HepG2 (cell line): ENCODE data around the gene LRP10. TPM values are rescaled to one million over a fixed set of nuclear protein-coding genes. Genes with fewer than 3 reads are reported as not detected.
A peak's percentile ranks its signal among the peaks of the same experiment; 100 is the strongest.

ENCODE experiments used
- CAMTA2 ChIP-seq: sonication (generic); formaldehyde crosslinking; IDR thresholded peaks from 2 replicates; pipeline ENCODE4 v1.4.0; 2020; ENCODE audit warnings: mild to moderate bottlenecking, missing genetic modification reagents, borderline replicate concordance
- GABPA ChIP-seq, 2 experiments: IDR thresholded peaks; 2 replicates each; pipeline ENCODE4 v1.6.1; 2011 to 2016; ENCODE audit warnings: low read depth in 2 of 2, low read length in 1 of 2, missing biosample characterization in 1 of 2, missing genetic modification characterization in 1 of 2
- HBP1 ChIP-seq: IDR thresholded peaks from 2 replicates; pipeline ENCODE4 v1.6.1; 2016; ENCODE audit warnings: low read depth, control low read depth
- HNRNPUL1 ChIP-seq: fragments of 200-400 bp; formaldehyde crosslinking; IDR thresholded peaks from 2 replicates; pipeline ENCODE4 v1.6.1; 2017; ENCODE audit warnings: low read depth, mild to moderate bottlenecking, low read length, moderate library complexity
- HOXA5 ChIP-seq: sonication (generic); formaldehyde crosslinking; IDR thresholded peaks from 2 replicates; pipeline ENCODE4 v1.4.0; 2020; ENCODE audit warnings: missing genetic modification reagents
- KAT7 ChIP-seq: IDR thresholded peaks from 2 replicates; pipeline ENCODE4 v1.6.1; 2018; ENCODE audit warnings: borderline replicate concordance, missing compliant biosample characterization
- MAFF ChIP-seq: IDR thresholded peaks from 2 replicates; pipeline ENCODE4 v1.6.1; 2011; ENCODE audit warnings: low read depth, low read length, improper control_type of control experiment
- MBD4 ChIP-seq: IDR thresholded peaks from 2 replicates; pipeline ENCODE4 v1.6.1; 2012; ENCODE audit warnings: low read length, inconsistent platforms, borderline replicate concordance
- MLX ChIP-seq: IDR thresholded peaks from 2 replicates; pipeline ENCODE4 v1.6.1; 2016
- MTERF4 ChIP-seq: sonication (generic); formaldehyde crosslinking; IDR thresholded peaks from 2 replicates; pipeline ENCODE4 v1.8.0; 2023; ENCODE audit warnings: mild to moderate bottlenecking, missing genetic modification reagents
- PAWR ChIP-seq: sonication (generic); formaldehyde crosslinking; IDR thresholded peaks from 2 replicates; pipeline ENCODE4 v1.4.0; 2020; ENCODE audit warnings: missing genetic modification reagents, mild to moderate bottlenecking, borderline replicate concordance
- PCBP1 ChIP-seq: fragments of 200-400 bp; formaldehyde crosslinking; IDR thresholded peaks from 2 replicates; pipeline ENCODE4 v1.6.1; 2017; ENCODE audit warnings: mild to moderate bottlenecking, low read depth, low read length, borderline replicate concordance
- PHB2 ChIP-seq: fragments of 450-650 bp; IDR thresholded peaks from 2 replicates; pipeline ENCODE4 v1.6.1; 2018; ENCODE audit not compliant: partially characterized antibody
- PRMT3 ChIP-seq: sonication (generic); formaldehyde crosslinking; IDR thresholded peaks from 2 replicates; pipeline ENCODE4 v1.8.1; 2022; ENCODE audit warnings: low read depth, mild to moderate bottlenecking, moderate library complexity, missing genetic modification reagents, borderline replicate concordance
- RBM22 ChIP-seq: fragments of 200-400 bp; formaldehyde crosslinking; optimal IDR thresholded peaks from 2 replicates; pipeline ENCODE3; 2017; ENCODE audit warnings: mild to moderate bottlenecking, low read length, moderate library complexity
- RFX3 ChIP-seq: IDR thresholded peaks from 2 replicates; pipeline ENCODE4 v1.6.1; 2016; ENCODE audit warnings: missing biosample characterization, missing genetic modification reagents
- SALL2 ChIP-seq: sonication (generic); formaldehyde crosslinking; IDR thresholded peaks from 2 replicates; pipeline ENCODE4 v1.8.1; 2023; ENCODE audit warnings: mild to moderate bottlenecking, missing genetic modification reagents, inconsistent platforms
- TBX3 ChIP-seq: fragments of 450-650 bp; IDR thresholded peaks from 2 replicates; pipeline ENCODE4 v1.6.1; 2017; ENCODE audit warnings: antibody characterized with exemption, mild to moderate bottlenecking, inconsistent platforms, borderline replicate concordance
- ZNF350 ChIP-seq: sonication (generic); formaldehyde crosslinking; IDR thresholded peaks from 2 replicates; pipeline ENCODE4 v1.4.0; 2020; ENCODE audit warnings: mild to moderate bottlenecking, low read depth, missing genetic modification reagents, borderline replicate concordance
- ZNF747 ChIP-seq: sonication (generic); formaldehyde crosslinking; IDR thresholded peaks from 2 replicates; pipeline ENCODE4 v1.8.1; 2023; ENCODE audit warnings: missing genetic modification reagents, mild to moderate bottlenecking, borderline replicate concordance
- ZNF780A ChIP-seq: sonication (generic); formaldehyde crosslinking; IDR thresholded peaks from 2 replicates; pipeline ENCODE4 v1.8.0; 2022; ENCODE audit warnings: mild to moderate bottlenecking, missing genetic modification reagents, moderate library complexity
- ZNF788 ChIP-seq: sonication (generic); formaldehyde crosslinking; IDR thresholded peaks from 2 replicates; pipeline ENCODE4 v1.5.0; 2020; ENCODE audit warnings: mild to moderate bottlenecking, missing genetic modification reagents, borderline replicate concordance
- ZNF800 ChIP-seq: sonication (generic); formaldehyde crosslinking; IDR thresholded peaks from 2 replicates; pipeline ENCODE4 v1.4.0; 2020; ENCODE audit warnings: missing genetic modification reagents
- polyA plus RNA-seq, 8 experiments: library from polyadenylated mRNA; depleted of rRNA in 3 of 8; stranded (reverse) in 7 of 8; unstranded in 1 of 8; fragments of >200 nt; fragmentation: Illumina TruSeq in 4 of 8; extraction: Trizol in 4 of 8; gene quantifications; 2 replicates each; pipeline versions ENCODE4 v1.2.1 to v1.2.3, GENCODE V29; 2011 to 2016; ENCODE audit warnings: low read depth in 4 of 8, missing spikeins in 1 of 8, mixed read lengths in 1 of 8; ENCODE audit not compliant: insufficient read depth in 1 of 8
- total RNA-seq, 5 experiments: library from RNA; depleted of rRNA; stranded (reverse); fragments of >200 nt; fragmentation: Illumina TruSeq; extraction: Trizol; gene quantifications; 2 replicates each; pipeline ENCODE4 v1.2.3, GENCODE V29; 2016; ENCODE audit warnings: low read depth in 1 of 5
- TF ChIP-seq, protein P1 (sequence below): sonication (generic); formaldehyde crosslinking; IDR thresholded peaks from 2 replicates; pipeline ENCODE4 v1.4.0; 2020; ENCODE audit warnings: mild to moderate bottlenecking, missing genetic modification reagents

LRP10 gene
- total and polyA plus RNA-seq, 2 of the 13 experiments (the other 11 are each of a cell fraction or from before 2014, with no cell fraction given): 16.9 to 45.2 TPM

DNA sequence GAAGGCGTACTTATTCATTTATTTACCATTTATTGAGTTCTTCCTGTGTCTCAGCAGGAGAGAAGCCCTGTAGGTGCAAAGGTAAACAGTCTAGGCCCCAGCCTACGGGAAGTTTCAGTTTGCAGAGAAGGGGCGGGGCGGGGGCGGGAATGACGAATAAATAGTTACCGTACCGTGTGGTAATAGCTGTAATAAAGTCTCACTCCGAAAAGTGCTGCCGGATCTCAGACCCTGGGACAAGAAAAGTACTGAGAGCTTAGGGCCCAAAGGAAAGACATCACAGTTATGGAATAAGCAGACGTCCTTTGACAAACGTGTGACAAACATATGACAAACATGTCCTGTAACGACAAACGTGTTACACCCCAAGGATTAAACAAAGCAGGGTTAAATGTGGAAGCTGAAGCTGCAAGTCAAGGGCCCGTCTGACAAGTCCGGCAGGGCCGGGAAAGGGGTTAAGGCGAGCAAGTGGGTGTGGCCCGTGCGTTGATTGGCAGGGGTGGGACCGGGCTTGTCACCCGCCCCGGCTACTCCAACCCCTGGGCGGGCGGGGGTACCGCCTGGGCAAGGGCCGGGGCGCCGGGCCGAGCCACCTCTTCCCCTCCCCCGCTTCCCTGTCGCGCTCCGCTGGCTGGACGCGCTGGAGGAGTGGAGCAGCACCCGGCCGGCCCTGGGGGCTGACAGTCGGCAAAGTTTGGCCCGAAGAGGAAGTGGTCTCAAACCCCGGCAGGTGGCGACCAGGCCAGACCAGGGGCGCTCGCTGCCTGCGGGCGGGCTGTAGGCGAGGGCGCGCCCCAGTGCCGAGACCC is at the start of gene LRP10 (continued):
- TF ChIP-seq RFX3 (CRISPR knock-in tag): peak; percentile 24; the same call in 1 of the 2 replicates
- TF ChIP-seq HBP1 (CRISPR knock-in tag): 0 out of 2 replicates have a peak, but pooled peaks have one; percentile 60
- peak; percentile 68 for TF ChIP-seq MLX (CRISPR knock-in tag)
- TF ChIP-seq PRMT3 (CRISPR knock-in tag): no peak
- TF ChIP-seq SALL2 (CRISPR knock-in tag): peak; percentile 81; the same call in 1 of the 2 replicates
- peak; percentile 74; the same call in 1 of the 2 replicates for TF ChIP-seq PCBP1
- TF ChIP-seq ZNF747 (CRISPR knock-in tag): peak; percentile 84
- peak; percentile 70; the same call in 1 of the 2 replicates for TF ChIP-seq MTERF4
- no peak for TF ChIP-seq RBM22
- TF ChIP-seq MBD4: no peak
- 0 out of 2 replicates have a peak, but pooled peaks have one; percentile 92 for TF ChIP-seq PAWR (CRISPR knock-in tag)
- TF ChIP-seq ZNF350 (CRISPR knock-in tag): peak; percentile 99
- peak; percentile 95 for TF ChIP-seq ZNF800 (CRISPR knock-in tag)
- no peak; the same call in none of the 2 replicates for TF ChIP-seq HNRNPUL1
- peak; percentile 96 for TF ChIP-seq KAT7 (CRISPR knock-in tag)
- TF ChIP-seq, protein P1, sequence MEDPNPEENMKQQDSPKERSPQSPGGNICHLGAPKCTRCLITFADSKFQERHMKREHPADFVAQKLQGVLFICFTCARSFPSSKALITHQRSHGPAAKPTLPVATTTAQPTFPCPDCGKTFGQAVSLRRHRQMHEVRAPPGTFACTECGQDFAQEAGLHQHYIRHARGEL (CRISPR knock-in tag): no peak; the same call in none of the 2 replicates
- peak; percentile 68 for TF ChIP-seq ZNF788 (CRISPR knock-in tag)
- TF ChIP-seq MAFF: no peak
- TF ChIP-seq CAMTA2 (CRISPR knock-in tag): peak; percentile 91
- no peak for TF ChIP-seq PHB2
- no peak for TF ChIP-seq GABPA (IDR thresholded peaks at IDR 0.05; ENCODE audit: low read depth, low read length)
- peak; percentile 88 for TF ChIP-seq GABPA (CRISPR knock-in tag; IDR thresholded peaks at IDR 0.05; ENCODE audit: low read depth)
- peak; percentile 96 for TF ChIP-seq HOXA5 (CRISPR knock-in tag)
- 0 out of 2 replicates have a peak, but pooled peaks have one; percentile 55 for TF ChIP-seq ZNF780A
- peak; percentile 77 for TF ChIP-seq TBX3
